Ascending aorta (tissue), 2 donors: Measurements from ENCODE around the gene NTNG2. TPM values are rescaled to one million over a fixed set of nuclear protein-coding genes. Genes with fewer than 3 reads are reported as not detected.

Source experiments
- DNase-seq, 2 donors: peaks; one replicate each; pipeline ENCODE4 v3.0.0-alpha.2; 2019; ENCODE audit warnings: low spot score in 2 of 2
- H3K27ac ChIP-seq, 2 donors: fragments of 200-600 bp; sonication (generic); one replicate each; pipeline ENCODE4 v1.5.1; 2016 to 2017; ENCODE audit warnings: mild to moderate bottlenecking in 1 of 2
- H3K27me3 ChIP-seq: fragments of 200-600 bp; sonication (generic); one replicate; pipeline ENCODE4 v1.5.1; 2017
- H3K36me3 ChIP-seq, 2 donors: fragments of 200-600 bp; sonication (generic); one replicate each; pipeline ENCODE4 v1.5.1; 2016
- H3K4me1 ChIP-seq, 2 donors: fragments of 200-600 bp; sonication (generic); one replicate each; pipeline ENCODE4 v1.5.1; 2016 to 2017; ENCODE audit warnings: mild to moderate bottlenecking in 1 of 2
- H3K4me3 ChIP-seq, 2 donors: fragments of 200-600 bp; sonication (generic); one replicate each; pipeline ENCODE4 v1.5.1; 2016 to 2017; ENCODE audit warnings: mild to moderate bottlenecking in 1 of 2
- H3K9me3 ChIP-seq, 2 donors: fragments of 200-600 bp; sonication (generic); one replicate each; pipeline ENCODE4 v1.5.1; 2016
- CTCF ChIP-seq, 3 experiments: fragments of 200-600 bp in 2 of 3; fragments of 450-650 bp in 1 of 3; sonication (generic) in 2 of 3; IDR thresholded peaks; one replicate each; pipeline ENCODE4 v1.5.1; 2016 to 2019; ENCODE audit warnings: antibody characterized with exemption in 3 of 3, mild to moderate bottlenecking in 1 of 3, moderate library complexity in 1 of 3
- intact Hi-C: fragments of 100-400 bp; cut with DNase I; formaldehyde crosslinking; loops from one replicate; pipeline ENCODE4 v1.15.1; 2023
- total RNA-seq: library from RNA; depleted of rRNA; stranded (reverse); fragments of >200 nt; gene quantifications from one replicate; pipeline ENCODE4 v1.1.0, GENCODE V29; 2016

The NTNG2 gene
- total RNA-seq, 1 donor from 2014 or later: 5.9 TPM

GRCh38 chr9:132201780-132202703 lies 40.2 kb downstream of the NTNG2 start:
- DNase-seq: no peak

GRCh38 chr9:132204883-132205282 lies 43.0 kb downstream of the NTNG2 start:
- no peak for DNase-seq
- TF ChIP-seq CTCF (IDR thresholded peaks at IDR 0.05): no peak
- no peak overlapping the region for H3K4me3 ChIP-seq

More at GRCh38 chr9:132201780-132202703, 40.2 kb downstream of the NTNG2 start:
- H3K27me3 ChIP-seq: no peaks in the 10 kb centered on the region
- no peaks in the 10 kb centered on the region for H3K9me3 ChIP-seq
- TF ChIP-seq CTCF (IDR thresholded peaks at IDR 0.05): no peak
- no peak overlapping the region for H3K4me3 ChIP-seq
- H3K27ac ChIP-seq: no peak overlapping the region
- intact Hi-C loops: no loop called here
- no peaks in the 10 kb centered on the region for H3K36me3 ChIP-seq
- H3K4me1 ChIP-seq: no peaks in the 10 kb centered on the region

GRCh38 chr9:132207215-132207614 lies 45.4 kb downstream of the NTNG2 start:
- no peak for TF ChIP-seq CTCF (IDR thresholded peaks at IDR 0.05)
- Histone ChIP-seq H3K36me3 (no peaks in the 10 kb centered on the region), H3K27me3 (no peaks in the 10 kb centered on the region), H3K27ac (no peak overlapping the region), H3K9me3 (no peaks in the 10 kb centered on the region), H3K4me3 (no peak overlapping the region), H3K4me1 (no peaks in the 10 kb centered on the region)
- intact Hi-C loops: no loop called here
- no peak for DNase-seq

More at GRCh38 chr9:132204883-132205282, 43.0 kb downstream of the NTNG2 start:
- Histone ChIP-seq H3K9me3 (no peaks in the 10 kb centered on the region), H3K27ac (no peak overlapping the region), H3K36me3 (no peaks in the 10 kb centered on the region), H3K27me3 (no peaks in the 10 kb centered on the region), H3K4me1 (no peaks in the 10 kb centered on the region)
- intact Hi-C loops: no loop called here

- H3K4me3 ChIP-seq: no peak overlapping the region
These were observed 46.2 kb downstream of the NTNG2 start for GRCh38 chr9:132207839-132208615.

GRCh38 chr9:132209228-132209627 lies 47.4 kb downstream of the NTNG2 start:
- Histone ChIP-seq H3K4me3 (no peak overlapping the region), H3K27ac (no peak overlapping the region), H3K27me3 (no peaks in the 10 kb centered on the region), H3K9me3 (no peaks in the 10 kb centered on the region), H3K4me1 (peaks cover 2% of the 10 kb centered on the region in 2 donors), H3K36me3 (no peaks in the 10 kb centered on the region)
- no peak for TF ChIP-seq CTCF (IDR thresholded peaks at IDR 0.05)
- DNase-seq: no peak
- intact Hi-C loops: no loop called here

More at GRCh38 chr9:132207839-132208615, 46.2 kb downstream of the NTNG2 start:
- no peak for DNase-seq
- Histone ChIP-seq H3K9me3 (no peaks in the 10 kb centered on the region), H3K27me3 (no peaks in the 10 kb centered on the region), H3K27ac (no peak overlapping the region), H3K4me1 (no peaks in the 10 kb centered on the region), H3K36me3 (no peaks in the 10 kb centered on the region)
- intact Hi-C loops: no loop called here
- TF ChIP-seq CTCF (IDR thresholded peaks at IDR 0.05): no peak
